Loucy (cell line): ENCODE data around the gene EPN2.

Experiments used
- CTCF ChIP-seq: fragments of 200-600 bp; sonication (generic); conservative IDR thresholded peaks from 2 replicates; pipeline ENCODE4 v1.5.1; 2014; ENCODE audit warnings: mild to moderate bottlenecking, antibody characterized with exemption, low read length
- EZH2phosphoT487 ChIP-seq: fragments of 200-600 bp; IDR thresholded peaks from 2 replicates; pipeline ENCODE4 v1.6.1; 2018; ENCODE audit warnings: antibody characterized with exemption, mild to moderate bottlenecking, moderate library complexity, borderline replicate concordance

- TF ChIP-seq CTCF (no peak), EZH2phosphoT487 (no peak)
These were observed 57.3 kb downstream of the EPN2 start for GRCh38 chr17:19294443-19294842.
